ENCODE results near the gene SLC6A9.
A peak's percentile ranks its signal among the peaks of the same experiment; 100 is the strongest.

The SLC6A9 gene

GRCh38 chr1:43998000-43998378 lies 33.3 kb downstream of the SLC6A9 start:
- no peak for DNase-seq

- DNase-seq, result no peak
Observed at GRCh38 chr1:43997295-43997999, 33.8 kb downstream of the SLC6A9 start.

- DNase-seq, result no peak
Observed at GRCh38 chr1:43996733-43997115, 34.5 kb downstream of the SLC6A9 start.

- DNase-seq, result no peak
Observed at GRCh38 chr1:43995984-43996732, 35.1 kb downstream of the SLC6A9 start.

- DNase-seq, result peak; percentile 13
Observed at GRCh38 chr1:43994794-43995790, 36.2 kb downstream of the SLC6A9 start.

- DNase-seq, result no peak
Observed at GRCh38 chr1:43994071-43994470, 37.2 kb downstream of the SLC6A9 start.

- DNase-seq, result no peak
Observed at GRCh38 chr1:43993206-43993914, 37.9 kb downstream of the SLC6A9 start.

GRCh38 chr1:43992232-43992995 lies 38.8 kb downstream of the SLC6A9 start:
- DNase-seq, result no peak

GRCh38 chr1:43991476-43992231 lies 39.6 kb downstream of the SLC6A9 start, which contains the start of gene CCDC24:
CCDC24 (plus strand) TSS chr1:43991599; CDS start chr1:43991879, 280 bp downstream.
- DNase-seq, result peak; percentile 79

GRCh38 chr1:43991200-43991475 lies 40.1 kb downstream of the SLC6A9 start:
- no peak for DNase-seq

- no peak for DNase-seq
Observed at GRCh38 chr1:43990271-43991199, 40.7 kb downstream of the SLC6A9 start.

GRCh38 chr1:43987159-43987902 lies 43.9 kb downstream of the SLC6A9 start:
- no peak for DNase-seq

GRCh38 chr1:43986712-43987111 lies 44.5 kb downstream of the SLC6A9 start:
- no peak for DNase-seq

GRCh38 chr1:43985984-43986595 lies 45.2 kb downstream of the SLC6A9 start:
- no peak for DNase-seq

- no peak for DNase-seq
Observed at GRCh38 chr1:43984855-43985254, 46.4 kb downstream of the SLC6A9 start.

- DNase-seq, result no peak
Observed at GRCh38 chr1:43983253-43983899, 47.9 kb downstream of the SLC6A9 start.

- DNase-seq, result peak; percentile 56
Observed at GRCh38 chr1:43982808-43983207, 48.5 kb downstream of the SLC6A9 start.

- no peak for DNase-seq
Observed at GRCh38 chr1:43982241-43982640, 49.0 kb downstream of the SLC6A9 start.

Data from MV-4-11 (cell line).